Right lobe of liver (tissue), 6 donors: ENCODE data around the gene HOXB4. TPM values are rescaled to one million over a fixed set of nuclear protein-coding genes. Genes with fewer than 3 reads are reported as not detected.

Experiments
- ATAC-seq, 4 donors: fragments of 200-7000 bp; cut with Tn5 transposase; one replicate each; pipeline ENCODE4 v1.9.1; 2020; ENCODE audit warnings: mild to moderate bottlenecking in 4 of 4, moderate library complexity in 4 of 4
- DNase-seq, 3 donors: peaks; one replicate each; pipeline ENCODE4 v3.0.0-alpha.2; 2020
- H3K27ac ChIP-seq, 3 donors: fragments of 200-600 bp; one replicate each; pipeline ENCODE4 v1.8.0; 2022
- H3K27me3 ChIP-seq, 2 donors: fragments of 200-600 bp; one replicate each; pipeline ENCODE4 v1.8.0; 2022
- H3K36me3 ChIP-seq, 4 donors: fragments of 200-600 bp; sonication (generic) in 1 of 4; one replicate each; pipeline versions ENCODE4 v1.5.1 to v1.8.0; 2017 to 2022; ENCODE audit warnings: control low read depth in 1 of 4
- H3K4me1 ChIP-seq, 4 donors: fragments of 200-600 bp; sonication (generic) in 1 of 4; one replicate each; pipeline versions ENCODE4 v1.5.1 to v1.8.0; 2017 to 2022; ENCODE audit warnings: control low read depth in 1 of 4
- H3K4me3 ChIP-seq, 3 donors: fragments of 200-600 bp; one replicate each; pipeline ENCODE4 v1.8.0; 2022
- H3K9me3 ChIP-seq, 4 donors: fragments of 200-600 bp; sonication (generic) in 1 of 4; one replicate each; pipeline versions ENCODE4 v1.5.1 to v1.8.0; 2017 to 2022; ENCODE audit warnings: control low read depth in 1 of 4
- POLR2A ChIP-seq: fragments of 450-650 bp; IDR thresholded peaks from one replicate; pipeline ENCODE4 v1.6.1; 2017; ENCODE audit warnings: antibody characterized with exemption, mild to moderate bottlenecking
- WGBS: methylation state at CpG from one replicate; pipeline ENCODE4 v1.1.6; 2018; ENCODE audit warnings: low coverage, low lambda C conversion rate; ENCODE audit not compliant: insufficient coverage; ENCODE audit errors: missing lambda C conversion rate; 5-methylcytosine and 5-hydroxymethylcytosine counted together
- intact Hi-C, 2 donors: fragments of 100-400 bp; cut with DNase I; formaldehyde crosslinking; loops; one replicate each; pipeline versions ENCODE4 v1.11.2 to v1.14.1; 2022
- total RNA-seq, 6 experiments: library from RNA; depleted of rRNA in 2 of 6; stranded (reverse); fragments of >200 nt in 2 of 6; fragmentation: NEBNext Ultra II Directional in 3 of 6; extraction: Animal tissue kit (Norgen Biotek cat#: 25700) in 3 of 6; gene quantifications; one replicate each; pipeline versions ENCODE4 v1.1.0 to v1.2.4, GENCODE V29; 2016 to 2023
- TF ChIP-seq, protein P1 (sequence below), 4 donors: fragments of 200-600 bp in 3 of 4; fragments of 450-650 bp in 1 of 4; IDR thresholded peaks; one replicate each; pipeline versions ENCODE4 v1.5.1 to v1.8.0; 2016 to 2022; ENCODE audit warnings: antibody characterized with exemption in 4 of 4, mild to moderate bottlenecking in 2 of 4
- donor health status: DM: no; HTN: yes; CAD: no.
- donor health status: DM: no; HTN: no; CAD: no.
- donor health status: DM: no; HTN: no; CAD: no.
- donor health status: DM: no; HTN: yes; CAD: no.
- donor health status: DM: no; HTN: yes; CAD: no.

HOXB4 gene
- total RNA-seq, 6 experiments from 2014 or later: 0.31 to 1.1 (median 0.68) TPM

DNA sequence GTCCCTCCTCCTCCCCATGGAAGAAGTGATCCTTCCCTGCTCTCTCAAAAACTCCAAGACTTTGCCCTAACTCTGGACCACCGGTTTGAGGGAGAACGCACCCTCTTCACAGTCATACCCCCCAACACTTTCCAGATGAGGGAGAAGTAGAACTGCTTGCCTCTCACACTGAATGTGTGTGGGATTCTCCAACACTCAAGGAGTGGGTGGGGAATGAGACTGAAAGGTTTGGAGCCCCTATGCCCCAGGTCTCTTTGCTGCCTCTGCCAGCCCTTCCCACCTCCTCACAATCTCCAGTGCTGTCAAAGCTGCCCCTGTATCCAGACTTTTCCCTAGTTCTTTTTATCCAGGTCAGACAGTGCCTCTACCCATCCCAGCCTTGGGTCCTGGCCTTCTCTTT, 11.4 kb downstream of the HOXB4 start:
- Histone ChIP-seq H3K4me3 (no peak overlapping the region), H3K9me3 (no peaks in the 10 kb centered on the region), H3K4me1 (no peaks in the 10 kb centered on the region), H3K27me3 (peaks cover 0 to 7% of the 10 kb centered on the region in 2 donors), H3K36me3 (no peaks in the 10 kb centered on the region), H3K27ac (no peak overlapping the region)
- WGBS: 17% methylated on average over 2 of the region's 2 CpGs
- intact Hi-C loops: no loop called here
- no peak for DNase-seq
- no peak for ATAC-seq
- TF ChIP-seq, protein P1, sequence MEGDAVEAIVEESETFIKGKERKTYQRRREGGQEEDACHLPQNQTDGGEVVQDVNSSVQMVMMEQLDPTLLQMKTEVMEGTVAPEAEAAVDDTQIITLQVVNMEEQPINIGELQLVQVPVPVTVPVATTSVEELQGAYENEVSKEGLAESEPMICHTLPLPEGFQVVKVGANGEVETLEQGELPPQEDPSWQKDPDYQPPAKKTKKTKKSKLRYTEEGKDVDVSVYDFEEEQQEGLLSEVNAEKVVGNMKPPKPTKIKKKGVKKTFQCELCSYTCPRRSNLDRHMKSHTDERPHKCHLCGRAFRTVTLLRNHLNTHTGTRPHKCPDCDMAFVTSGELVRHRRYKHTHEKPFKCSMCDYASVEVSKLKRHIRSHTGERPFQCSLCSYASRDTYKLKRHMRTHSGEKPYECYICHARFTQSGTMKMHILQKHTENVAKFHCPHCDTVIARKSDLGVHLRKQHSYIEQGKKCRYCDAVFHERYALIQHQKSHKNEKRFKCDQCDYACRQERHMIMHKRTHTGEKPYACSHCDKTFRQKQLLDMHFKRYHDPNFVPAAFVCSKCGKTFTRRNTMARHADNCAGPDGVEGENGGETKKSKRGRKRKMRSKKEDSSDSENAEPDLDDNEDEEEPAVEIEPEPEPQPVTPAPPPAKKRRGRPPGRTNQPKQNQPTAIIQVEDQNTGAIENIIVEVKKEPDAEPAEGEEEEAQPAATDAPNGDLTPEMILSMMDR (IDR thresholded peaks at IDR 0.05): no peak
- no peak for TF ChIP-seq POLR2A

DNA sequence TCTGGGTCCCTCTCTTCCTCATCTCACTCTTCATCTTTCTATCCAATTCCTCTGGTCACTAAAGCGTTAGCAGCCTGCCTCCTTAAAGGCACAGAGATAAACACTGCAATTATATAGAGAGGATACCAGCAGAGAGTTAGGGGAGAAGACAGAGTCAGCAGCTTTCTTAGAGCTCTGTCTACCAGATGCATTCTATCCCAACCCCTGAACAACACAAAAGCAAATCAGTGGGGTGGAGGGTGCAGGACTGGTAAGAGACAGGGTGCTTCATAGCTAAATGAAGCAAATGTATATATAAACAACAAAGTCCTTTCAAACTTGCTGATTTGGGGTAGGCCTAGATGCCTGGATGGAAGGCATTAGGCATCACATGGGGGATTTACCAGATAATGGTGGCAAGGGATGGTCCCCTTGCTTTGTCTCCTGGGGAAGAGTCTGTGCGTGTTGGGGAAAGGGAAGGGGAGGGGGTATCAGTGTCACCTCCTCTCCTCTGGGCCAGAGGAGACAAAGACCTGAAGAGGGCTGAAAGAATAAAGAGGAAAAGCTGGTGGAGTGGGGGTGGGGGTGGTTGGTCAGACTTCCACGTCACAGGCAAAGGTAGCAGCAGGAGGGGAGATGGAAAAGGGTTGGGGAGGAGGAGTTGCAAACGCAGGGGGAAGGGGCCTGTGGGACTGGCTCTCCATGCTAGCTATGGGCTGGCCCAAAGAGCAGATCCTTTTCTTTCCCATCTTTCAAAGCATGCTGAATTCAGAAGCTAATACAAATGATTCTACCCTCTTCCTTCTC, 12.0 kb downstream of the HOXB4 start:
- intact Hi-C loops: no loop called here
- Histone ChIP-seq H3K27ac (no peak overlapping the region), H3K4me1 (no peaks in the 10 kb centered on the region), H3K36me3 (no peaks in the 10 kb centered on the region), H3K4me3 (no peak overlapping the region), H3K27me3 (peaks cover 0 to 7% of the 10 kb centered on the region in 2 donors), H3K9me3 (no peaks in the 10 kb centered on the region)
- ATAC-seq (no peak), DNase-seq (no peak)
- WGBS: 27% methylated on average over 4 of the region's 4 CpGs
- TF ChIP-seq POLR2A: no peak
- TF ChIP-seq, protein P1 (IDR thresholded peaks at IDR 0.05): no peak

DNA sequence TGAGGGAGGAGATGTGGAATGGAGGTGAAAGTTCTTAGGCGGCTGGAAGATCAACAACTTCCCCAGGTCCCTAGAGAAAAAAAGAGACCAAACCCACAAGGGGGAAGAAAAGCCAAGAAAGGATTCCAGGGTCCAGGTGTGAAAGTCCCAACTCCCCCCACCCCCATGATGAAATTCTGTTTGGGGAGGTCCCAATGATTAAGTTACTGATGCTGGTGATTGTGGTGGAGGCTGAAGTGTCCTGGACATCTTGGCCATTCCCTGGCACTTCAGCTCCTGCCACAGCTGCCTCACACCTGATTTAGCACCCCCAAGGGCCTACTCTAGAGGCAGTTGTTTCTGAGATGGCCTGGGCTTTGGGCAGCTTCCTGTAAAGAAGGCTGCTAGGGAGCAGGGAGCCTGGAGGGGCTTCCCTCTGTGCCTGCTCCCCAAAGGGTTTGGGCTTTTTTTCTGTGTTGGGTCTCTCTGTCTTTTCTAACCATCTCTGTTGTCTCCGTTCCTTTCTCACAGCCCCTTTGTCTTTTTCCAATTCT, 13.1 kb downstream of the HOXB4 start:
- Histone ChIP-seq H3K4me3 (no peak overlapping the region), H3K27ac (peak overlapping the region in 1 of 3 donors; percentile 47), H3K9me3 (no peaks in the 10 kb centered on the region), H3K27me3 (peaks cover 0 to 7% of the 10 kb centered on the region in 2 donors), H3K36me3 (no peaks in the 10 kb centered on the region), H3K4me1 (no peaks in the 10 kb centered on the region)
- ATAC-seq (no peak), DNase-seq (no peak)
- no peak for TF ChIP-seq POLR2A
- intact Hi-C loops: no loop called here
- WGBS: 6% methylated on average over 2 of the region's 2 CpGs

DNA sequence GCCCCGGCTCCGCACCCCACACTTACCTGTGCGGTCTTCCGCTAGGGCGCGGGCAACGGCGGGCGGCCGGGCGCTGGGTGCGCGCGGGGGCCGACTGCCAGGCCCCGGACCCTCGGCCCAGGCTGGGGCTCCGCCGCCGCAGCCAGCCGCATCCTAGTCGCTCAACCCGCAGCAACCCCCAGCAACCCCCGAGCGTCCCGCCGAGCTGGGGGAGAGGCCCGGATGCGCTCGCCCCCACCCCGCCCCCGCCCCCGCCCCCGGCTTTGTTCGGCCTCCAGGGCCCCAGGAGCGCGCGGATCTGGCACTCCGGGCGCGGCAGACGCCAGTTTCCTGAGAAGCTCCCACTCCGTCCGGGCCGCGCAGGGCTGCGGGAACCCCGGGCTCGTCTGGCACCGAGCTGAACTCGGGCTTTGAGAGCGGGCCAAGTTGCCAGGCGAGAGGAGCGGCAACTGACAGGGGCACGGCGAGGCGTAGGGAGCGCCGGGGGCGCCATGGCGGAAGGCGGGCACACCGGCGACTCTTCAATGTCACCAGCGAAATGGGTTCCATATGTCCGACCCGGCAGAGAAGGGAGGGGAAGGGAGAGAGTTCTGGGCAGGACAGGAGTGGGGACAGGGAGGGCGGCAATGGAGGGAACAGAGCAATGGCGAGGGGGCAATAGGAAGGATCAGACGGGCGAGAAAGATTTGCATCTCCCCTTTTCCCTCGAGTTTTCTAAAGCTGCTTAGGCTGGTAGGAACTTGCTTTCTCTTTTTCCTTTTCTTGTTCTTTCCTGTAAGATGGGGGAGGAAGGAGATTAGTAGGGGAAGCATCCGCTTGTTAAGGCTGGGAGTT, 13.7 kb downstream of the HOXB4 start:
- Histone ChIP-seq H3K9me3 (no peaks in the 10 kb centered on the region), H3K27ac (peak overlapping the region; percentile 29 to 47 (median 47)), H3K4me1 (no peaks in the 10 kb centered on the region), H3K36me3 (no peaks in the 10 kb centered on the region), H3K4me3 (peak overlapping the region in 1 of 3 donors; percentile 16), H3K27me3 (peaks cover 0 to 11% of the 10 kb centered on the region in 2 donors)
- ATAC-seq: peak; percentile 30 to 37 (median 34)
- TF ChIP-seq, protein P1 (IDR thresholded peaks at IDR 0.05): no peak
- TF ChIP-seq POLR2A: no peak
- intact Hi-C loops: no loop called here
- 7% methylated on average over 25 of the region's 73 CpGs for WGBS
- DNase-seq: no peak
